ENCODE results near the gene CHDH.

DNA sequence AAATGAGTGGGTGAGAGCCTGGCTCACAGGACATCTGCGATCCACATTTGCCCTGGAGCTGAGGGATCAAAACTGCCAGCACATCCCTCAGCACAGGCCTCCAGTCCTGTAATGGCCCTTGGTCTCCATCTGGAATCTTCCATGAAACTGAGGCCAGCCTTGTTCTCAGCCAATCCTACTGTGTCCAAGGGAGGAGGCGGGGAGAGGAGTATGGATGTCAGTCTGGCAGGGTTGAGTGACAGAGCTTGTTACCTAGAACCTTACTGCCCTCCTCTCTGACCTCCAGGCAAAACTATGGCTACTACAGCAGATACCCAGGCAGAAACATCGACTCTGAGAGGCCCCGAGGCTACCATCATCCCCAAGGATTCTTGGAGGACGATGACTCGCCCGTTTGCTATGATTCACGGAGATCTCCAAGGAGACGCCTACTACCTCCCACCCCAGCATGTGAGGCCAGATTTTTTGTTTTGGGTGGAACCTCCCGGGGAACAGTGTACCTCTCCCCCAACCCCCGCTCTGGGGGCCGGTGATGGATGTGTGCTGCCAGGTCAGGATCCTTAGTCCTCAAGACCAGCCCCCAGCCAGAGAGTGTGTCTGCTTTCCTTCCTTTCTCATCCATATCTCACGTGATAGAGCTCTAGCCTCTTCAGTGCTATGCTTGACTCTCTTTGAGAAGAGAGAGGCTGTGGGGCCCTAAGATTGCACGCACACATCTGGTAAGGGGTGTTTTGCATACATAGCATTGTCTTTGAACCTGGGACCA lies 41.3 kb downstream of the CHDH start:
- TF ChIP-seq POLR2A (IDR thresholded peaks at IDR 0.05; ENCODE audit: low read length) (no peak), GATA1 (IDR thresholded peaks at IDR 0.05; ENCODE audit: low read depth, low read length) (no peak)
